ENCODE results near the gene EPN2. TPM values are rescaled to one million over a fixed set of nuclear protein-coding genes. Genes with fewer than 3 reads are reported as not detected.
A peak's percentile ranks its signal among the peaks of the same experiment; 100 is the strongest.
"Not testable (repeated sequence)": the region's sequence is repeated elsewhere in the genome, so short reads cannot be mapped to it uniquely, and the experiment has no call there.

The EPN2 gene
- total RNA-seq (2014; rRNA removed; shearing (Covaris generic)): 13.5 and 15.8 TPM in 2 replicates
- 10.3 and 14.2 TPM in 2 replicates for polyA plus RNA-seq (2015; cell fraction: cytosol; rRNA removed)
- polyA plus RNA-seq (2015; cell fraction: nucleus; rRNA removed): 21.0 and 21.9 TPM in 2 replicates

GRCh38 chr17:19237139-19237388 lies at the start of gene EPN2:
TSS of gene EPN2 (plus strand) at chr17:19237366. CDS start at chr17:19283120, 45,754 bp downstream.
- DNase-seq (ENCODE audit: low read depth): not testable (repeated sequence)

- not testable (repeated sequence) for DNase-seq (ENCODE audit: low read depth)
These were observed 49.0 kb upstream of the EPN2 start for GRCh38 chr17:19187883-19188869.

GRCh38 chr17:19188870-19189708 lies 48.1 kb upstream of the EPN2 start:
- not testable (repeated sequence) for DNase-seq (ENCODE audit: low read depth)

GRCh38 chr17:19189781-19190405 lies 47.3 kb upstream of the EPN2 start:
- not testable (repeated sequence) for DNase-seq (ENCODE audit: low read depth)

- DNase-seq (ENCODE audit: low read depth): not testable (repeated sequence)
These were observed 40.6 kb upstream of the EPN2 start for GRCh38 chr17:19196382-19197204.

GRCh38 chr17:19202448-19202847 lies 34.7 kb upstream of the EPN2 start:
- DNase-seq (ENCODE audit: low read depth): not testable (repeated sequence)

- not testable (repeated sequence) for DNase-seq (ENCODE audit: low read depth)
These were observed 33.7 kb upstream of the EPN2 start for GRCh38 chr17:19203429-19203828.

GRCh38 chr17:19215074-19215860 lies 21.9 kb upstream of the EPN2 start:
- not testable (repeated sequence) for DNase-seq (ENCODE audit: low read depth)

- not testable (repeated sequence) for DNase-seq (ENCODE audit: low read depth)
These were observed 20.8 kb upstream of the EPN2 start for GRCh38 chr17:19216148-19216926.

- DNase-seq (ENCODE audit: low read depth): not testable (repeated sequence)
These were observed 18.3 kb upstream of the EPN2 start for GRCh38 chr17:19218914-19219313.

- not testable (repeated sequence) for DNase-seq (ENCODE audit: low read depth)
These were observed 17.8 kb upstream of the EPN2 start for GRCh38 chr17:19219384-19219783.

- not testable (repeated sequence) for DNase-seq (ENCODE audit: low read depth)
These were observed 17.0 kb upstream of the EPN2 start for GRCh38 chr17:19220195-19220594.

GRCh38 chr17:19226610-19227588 lies 10.3 kb upstream of the EPN2 start:
- DNase-seq (ENCODE audit: low read depth): not testable (repeated sequence)

GRCh38 chr17:19234676-19235075 lies 2.5 kb upstream of the EPN2 start:
- DNase-seq (ENCODE audit: low read depth): peak; percentile 20

GRCh38 chr17:19236351-19237138 lies 621 bp upstream of the EPN2 start:
- DNase-seq (ENCODE audit: low read depth): not testable (repeated sequence)

- peak; percentile 11 for DNase-seq (ENCODE audit: low read depth)
These were observed 412 bp downstream of the EPN2 start for GRCh38 chr17:19237389-19238166.
